SK-MEL-5 (cell line): ENCODE data around the gene MS4A18. TPM values are rescaled to one million over a fixed set of nuclear protein-coding genes. Genes with fewer than 3 reads are reported as not detected.
"Not testable (repeated sequence)": the region's sequence is repeated elsewhere in the genome, so short reads cannot be mapped to it uniquely, and the experiment has no call there.

ENCODE experiments used
- DNase-seq: peaks from one replicate; pipeline ENCODE4 v3.0.0-alpha.2; 2016; ENCODE audit warnings: low read depth, low spot score
- in situ Hi-C: cut with HindIII; loops from 2 replicates; pipeline ENCODE4 v1.10.0; 2016; ENCODE audit warnings: low sequenced_read_pairs, high pct_unique_total_duplicates, low pct_unique_long_range_greater_than_20kb
- polyA plus RNA-seq, 2 experiments: library from polyadenylated mRNA; depleted of rRNA; stranded (reverse); fragments of >200 nt; gene quantifications; 2 replicates each; pipeline ENCODE4 v1.2.3, GENCODE V29; 2015
- total RNA-seq: library from RNA; depleted of rRNA; stranded (reverse); fragments of >200 nt; shearing (Covaris generic); gene quantifications from 2 replicates; pipeline ENCODE4 v1.2.3, GENCODE V29; 2014; rRNA removed

The MS4A18 gene
- not detected in 2 replicates for total RNA-seq
- polyA plus RNA-seq (2015; cell fraction: cytosol; rRNA removed): not detected in 2 replicates
- not detected in 2 replicates for polyA plus RNA-seq (2015; cell fraction: nucleus; rRNA removed)

- in situ Hi-C loops: no loop called here
- no peak for DNase-seq
Observed at GRCh38 chr11:60724420-60724819, at the start of gene MS4A18. Gene MS4A18, plus strand, starts transcription at chr11:60724720.

GRCh38 chr11:60678231-60678630 is 46.3 kb upstream of the MS4A18 start:
- DNase-seq, in situ Hi-C loops: not testable (repeated sequence)

- DNase-seq: no peak
- in situ Hi-C loops: no loop called here
Observed at GRCh38 chr11:60679879-60680278, 44.6 kb upstream of the MS4A18 start.

- in situ Hi-C loops: no loop called here
- no peak for DNase-seq
Observed at GRCh38 chr11:60680455-60681119, 43.9 kb upstream of the MS4A18 start.

- DNase-seq, in situ Hi-C loops: not testable (repeated sequence)
Observed at GRCh38 chr11:60684541-60684848, 40.0 kb upstream of the MS4A18 start.

- in situ Hi-C loops: no loop called here
Observed at GRCh38 chr11:60691661-60692060, 32.9 kb upstream of the MS4A18 start.

GRCh38 chr11:60699284-60699691 is 25.2 kb upstream of the MS4A18 start, which contains the start of gene MS4A8:
Gene MS4A8, plus strand, starts transcription at chr11:60699612. Its CDS starts 1,249 bp downstream, at chr11:60700861.
- in situ Hi-C loops: no loop called here
- no peak for DNase-seq

More at GRCh38 chr11:60691661-60692060, 32.9 kb upstream of the MS4A18 start:
- no peak for DNase-seq

GRCh38 chr11:60699936-60700335 is 24.6 kb upstream of the MS4A18 start:
- DNase-seq: no peak
- in situ Hi-C loops: no loop called here

- in situ Hi-C loops: no loop called here
- DNase-seq: peak; percentile 49
Observed at GRCh38 chr11:60700689-60701468, 23.6 kb upstream of the MS4A18 start.

- DNase-seq: no peak
- in situ Hi-C loops: no loop called here
Observed at GRCh38 chr11:60701469-60701818, 23.1 kb upstream of the MS4A18 start.

- no peak for DNase-seq
- in situ Hi-C loops: no loop called here
Observed at GRCh38 chr11:60703374-60703773, 21.1 kb upstream of the MS4A18 start.

- no peak for DNase-seq
- in situ Hi-C loops: no loop called here
Observed at GRCh38 chr11:60705895-60706294, 18.6 kb upstream of the MS4A18 start.

- DNase-seq: no peak
- in situ Hi-C loops: no loop called here
Observed at GRCh38 chr11:60706931-60707330, 17.6 kb upstream of the MS4A18 start.

GRCh38 chr11:60710482-60710881 is 14.0 kb upstream of the MS4A18 start:
- in situ Hi-C loops: no loop called here

GRCh38 chr11:60711276-60711675 is 13.2 kb upstream of the MS4A18 start:
- DNase-seq: no peak
- in situ Hi-C loops: no loop called here

More at GRCh38 chr11:60710482-60710881, 14.0 kb upstream of the MS4A18 start:
- DNase-seq: peak; percentile 56

- DNase-seq, in situ Hi-C loops: not testable (repeated sequence)
Observed at GRCh38 chr11:60713423-60713822, 11.1 kb upstream of the MS4A18 start.

GRCh38 chr11:60717956-60718355 is 6.6 kb upstream of the MS4A18 start:
- in situ Hi-C loops: no loop called here

GRCh38 chr11:60718524-60719316 is 5.8 kb upstream of the MS4A18 start:
- in situ Hi-C loops: no loop called here

More at GRCh38 chr11:60717956-60718355, 6.6 kb upstream of the MS4A18 start:
- DNase-seq: no peak

More at GRCh38 chr11:60718524-60719316, 5.8 kb upstream of the MS4A18 start:
- no peak for DNase-seq
